ENCODE results near the gene LIPF. TPM values are rescaled to one million over a fixed set of nuclear protein-coding genes. Genes with fewer than 3 reads are reported as not detected.

Gene LIPF
- total RNA-seq, 2 experiments from 2014 or later = not detected

DNA sequence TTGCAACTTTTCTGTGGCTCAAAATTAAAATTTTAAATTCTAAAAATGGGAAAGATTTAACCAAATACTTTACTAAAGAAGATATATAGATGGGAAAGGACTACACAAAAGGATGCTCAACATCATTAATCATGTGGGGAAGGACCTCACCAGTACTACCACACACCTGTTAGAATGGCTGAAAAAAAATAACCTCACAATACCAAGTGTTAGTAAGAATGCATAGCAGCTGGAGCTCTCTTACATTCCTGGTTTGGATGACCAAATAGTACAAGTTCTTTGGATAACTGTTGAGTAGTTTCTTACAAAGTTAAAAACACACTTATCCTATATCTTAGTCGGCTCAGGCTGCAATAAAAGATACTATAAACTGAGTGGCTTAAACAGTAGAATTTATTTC, 43.8 kb upstream of the LIPF start:
- Mint-ChIP-seq H3K4me3 (no peak overlapping the region), H3K27me3 (no peaks in the 10 kb centered on the region), H3K9me3 (no peaks in the 10 kb centered on the region), H3K4me1 (ENCODE audit: low read depth) (no peaks in the 10 kb centered on the region), H3K27ac (no peak overlapping the region), H3K36me3 (ENCODE audit: low read depth) (no peaks in the 10 kb centered on the region)
- no peak for ATAC-seq
- POLR2A ChIA-PET = no interaction called here
- TF ChIP-seq, protein P1, sequence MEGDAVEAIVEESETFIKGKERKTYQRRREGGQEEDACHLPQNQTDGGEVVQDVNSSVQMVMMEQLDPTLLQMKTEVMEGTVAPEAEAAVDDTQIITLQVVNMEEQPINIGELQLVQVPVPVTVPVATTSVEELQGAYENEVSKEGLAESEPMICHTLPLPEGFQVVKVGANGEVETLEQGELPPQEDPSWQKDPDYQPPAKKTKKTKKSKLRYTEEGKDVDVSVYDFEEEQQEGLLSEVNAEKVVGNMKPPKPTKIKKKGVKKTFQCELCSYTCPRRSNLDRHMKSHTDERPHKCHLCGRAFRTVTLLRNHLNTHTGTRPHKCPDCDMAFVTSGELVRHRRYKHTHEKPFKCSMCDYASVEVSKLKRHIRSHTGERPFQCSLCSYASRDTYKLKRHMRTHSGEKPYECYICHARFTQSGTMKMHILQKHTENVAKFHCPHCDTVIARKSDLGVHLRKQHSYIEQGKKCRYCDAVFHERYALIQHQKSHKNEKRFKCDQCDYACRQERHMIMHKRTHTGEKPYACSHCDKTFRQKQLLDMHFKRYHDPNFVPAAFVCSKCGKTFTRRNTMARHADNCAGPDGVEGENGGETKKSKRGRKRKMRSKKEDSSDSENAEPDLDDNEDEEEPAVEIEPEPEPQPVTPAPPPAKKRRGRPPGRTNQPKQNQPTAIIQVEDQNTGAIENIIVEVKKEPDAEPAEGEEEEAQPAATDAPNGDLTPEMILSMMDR (IDR thresholded peaks at IDR 0.05) = no peak
- intact Hi-C loops (cut with micrococcal nuclease) = no loop called here
- CTCF ChIA-PET = no interaction called here
- no peak for DNase-seq

DNA sequence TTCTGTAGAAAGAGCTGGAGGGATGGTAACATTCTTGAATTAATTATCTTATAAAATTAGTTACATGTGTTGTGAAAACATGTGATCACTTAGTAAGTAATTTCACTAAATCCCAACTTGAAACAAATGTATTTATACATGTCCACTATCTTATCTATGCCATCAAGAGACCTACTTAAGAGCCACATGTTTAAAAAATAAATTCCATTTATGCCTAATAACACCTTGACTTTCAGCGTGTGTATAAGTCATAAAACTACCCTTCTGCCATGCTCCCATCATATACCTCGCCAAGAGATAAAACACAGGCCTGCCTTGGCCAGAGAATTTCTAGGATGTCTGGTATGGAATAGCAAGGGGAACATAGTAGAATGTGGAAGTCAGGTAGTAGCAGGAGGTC, 40.4 kb upstream of the LIPF start:
- DNase-seq (no peak), ATAC-seq (no peak)
- Mint-ChIP-seq H3K4me3 (no peak overlapping the region), H3K27ac (no peak overlapping the region), H3K9me3 (no peaks in the 10 kb centered on the region), H3K36me3 (ENCODE audit: low read depth) (peaks cover 1% of the 10 kb centered on the region), H3K4me1 (ENCODE audit: low read depth) (no peaks in the 10 kb centered on the region), H3K27me3 (no peaks in the 10 kb centered on the region)
- intact Hi-C loops (cut with micrococcal nuclease) = no loop called here
- TF ChIP-seq, protein P1 (IDR thresholded peaks at IDR 0.05) = no peak
- ChIA-PET POLR2A (no interaction called here), CTCF (interaction anchor here (1.3 kb wide), 1 partner anchor 16 kb away, joined by 3 read pairs; no protein-coding TSS in a partner anchor)

DNA sequence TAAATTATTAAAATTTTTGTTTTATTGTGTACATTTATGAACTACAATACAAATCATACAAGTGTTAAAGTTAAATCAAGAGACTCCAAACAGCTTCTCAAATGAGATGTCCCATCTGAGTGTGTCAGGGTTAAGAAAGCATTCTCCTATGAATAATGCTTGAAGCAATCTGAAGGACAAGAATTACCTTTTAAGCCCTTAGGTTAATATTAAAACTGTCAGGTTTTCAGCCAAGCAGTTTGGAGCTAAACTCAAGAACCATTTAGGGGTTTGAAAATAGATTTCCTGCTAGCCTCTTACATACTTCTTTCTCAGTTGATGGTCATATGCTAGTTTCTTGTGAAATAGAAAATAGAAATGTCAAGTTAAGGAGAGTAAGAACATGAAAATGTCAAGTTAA, 39.4 kb upstream of the LIPF start:
- Mint-ChIP-seq H3K9me3 (no peaks in the 10 kb centered on the region), H3K27me3 (no peaks in the 10 kb centered on the region), H3K27ac (no peak overlapping the region), H3K4me1 (ENCODE audit: low read depth) (no peaks in the 10 kb centered on the region), H3K4me3 (no peak overlapping the region), H3K36me3 (ENCODE audit: low read depth) (peaks cover 1% of the 10 kb centered on the region)
- intact Hi-C loops (cut with micrococcal nuclease) = no loop called here
- ChIA-PET POLR2A (no interaction called here), CTCF (interaction anchor here (1.3 kb wide), 1 partner anchor 15 kb away, joined by 3 read pairs; no protein-coding TSS in a partner anchor)
- ATAC-seq (no peak), DNase-seq (no peak)
- TF ChIP-seq, protein P1 (IDR thresholded peaks at IDR 0.05) = no peak

DNA sequence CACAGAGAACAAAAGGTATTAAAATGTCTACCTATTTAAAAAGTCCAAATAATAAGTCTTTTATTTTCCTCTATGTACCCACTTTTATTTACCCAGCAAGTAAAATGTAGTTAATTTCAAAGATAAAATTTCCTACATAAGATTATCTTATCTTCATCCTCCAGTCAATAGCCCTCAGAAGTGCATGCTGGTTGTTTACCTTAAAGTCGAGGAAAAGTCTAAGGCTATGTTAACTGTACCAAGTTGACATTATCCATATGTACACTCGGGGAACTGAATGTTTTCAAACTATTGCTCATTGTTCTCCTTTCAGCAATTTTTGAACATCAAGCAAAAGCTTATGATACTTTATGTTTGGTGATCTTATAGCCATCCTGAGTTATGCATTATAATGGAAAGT, 24.1 kb upstream of the LIPF start:
- CTCF ChIA-PET = interaction anchor here (1.2 kb wide), 1 partner anchor 16 kb away, joined by 3 read pairs; no protein-coding TSS in a partner anchor
- H3K9me3 Mint-ChIP-seq = peaks cover 2% of the 10 kb centered on the region
- H3K4me3 Mint-ChIP-seq = no peak overlapping the region
- H3K4me1 Mint-ChIP-seq (ENCODE audit: low read depth) = no peaks in the 10 kb centered on the region
- intact Hi-C loops (cut with micrococcal nuclease) = no loop called here
- TF ChIP-seq, protein P1 (IDR thresholded peaks at IDR 0.05) = no peak
- no peaks in the 10 kb centered on the region for H3K36me3 Mint-ChIP-seq (ENCODE audit: low read depth)
- no peak for DNase-seq
- H3K27me3 Mint-ChIP-seq = peaks cover 14% of the 10 kb centered on the region
- no peak for ATAC-seq
- POLR2A ChIA-PET = no interaction called here
- no peak overlapping the region for H3K27ac Mint-ChIP-seq

DNA sequence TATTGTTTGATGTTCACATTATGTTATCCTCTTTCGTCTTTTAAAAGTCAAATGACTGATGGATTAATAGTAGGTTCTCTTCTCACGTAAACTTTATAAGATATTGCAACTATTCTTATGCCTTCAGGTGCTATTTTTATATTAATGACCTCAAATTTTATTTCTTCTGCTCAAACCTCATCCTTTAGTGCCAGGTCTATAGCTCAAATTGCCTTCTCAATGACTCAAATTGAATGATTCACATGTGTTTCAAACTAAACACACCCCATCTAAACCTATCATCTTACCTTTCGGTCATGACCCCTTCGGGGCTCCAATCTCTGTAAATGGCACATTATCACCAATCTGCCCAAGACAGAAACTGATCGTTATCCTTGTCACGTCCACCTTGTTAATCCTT, 22.0 kb upstream of the LIPF start:
- H3K27me3 Mint-ChIP-seq = peaks cover 13% of the 10 kb centered on the region
- peaks cover 2% of the 10 kb centered on the region for H3K9me3 Mint-ChIP-seq
- H3K4me3 Mint-ChIP-seq = no peak overlapping the region
- intact Hi-C loops (cut with micrococcal nuclease) = no loop called here
- no peak overlapping the region for H3K27ac Mint-ChIP-seq
- POLR2A ChIA-PET = no interaction called here
- no peaks in the 10 kb centered on the region for H3K36me3 Mint-ChIP-seq (ENCODE audit: low read depth)
- H3K4me1 Mint-ChIP-seq (ENCODE audit: low read depth) = no peaks in the 10 kb centered on the region
- CTCF ChIA-PET = no interaction called here
- DNase-seq = no peak
- ATAC-seq = no peak
- TF ChIP-seq, protein P1 (IDR thresholded peaks at IDR 0.05) = no peak

Data from activated CD8-positive, alpha-beta T cell treated with anti-CD3 and anti-CD28 coated beads for 36 hours (primary cell).